Stimulated activated CD8-positive, alpha-beta memory T cell treated with anti-CD3 and anti-CD28 coated beads, Interleukin-7, amount 100 ng/mL, for 24 hours (primary cell): ENCODE data around the gene CYFIP1.
"Not testable (repeated sequence)": the region's sequence is repeated elsewhere in the genome, so short reads cannot be mapped to it uniquely, and the experiment has no call there.

Source experiments
- DNase-seq: peaks from one replicate; pipeline ENCODE4 v3.0.0-alpha.2; 2020; ENCODE audit warnings: low read depth

Gene CYFIP1

GRCh38 chr15:22980189-22981050 lies at the start of gene CYFIP1:
Gene CYFIP1, minus strand, starts transcription at chr15:22980368. Its CDS starts 33,083 bp downstream, at chr15:22947285.
- DNase-seq, result no peak

GRCh38 chr15:23026218-23026617 lies 46.0 kb upstream of the CYFIP1 start:
- DNase-seq, result no peak

DNA sequence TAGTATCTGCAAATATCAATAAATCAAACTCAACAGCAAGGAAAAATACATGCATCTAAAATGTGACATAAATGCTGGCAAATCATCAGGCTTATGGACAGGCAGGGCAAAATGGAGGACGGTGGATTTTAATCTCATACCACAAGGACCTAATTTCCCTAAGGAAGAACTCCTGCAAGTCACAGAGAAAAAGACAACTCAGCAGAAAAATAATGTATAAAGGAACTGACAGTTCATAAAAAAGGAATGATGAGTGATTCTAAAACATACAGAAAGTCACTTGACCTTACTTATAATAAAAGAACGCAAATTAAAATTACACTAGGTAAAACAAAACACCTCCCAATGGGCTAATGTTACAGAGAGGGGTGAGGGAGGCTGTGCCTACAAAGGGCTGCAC lies 42.0 kb upstream of the CYFIP1 start:
- no peak for DNase-seq

GRCh38 chr15:23014394-23015000 lies 34.3 kb upstream of the CYFIP1 start:
- no peak for DNase-seq

DNA sequence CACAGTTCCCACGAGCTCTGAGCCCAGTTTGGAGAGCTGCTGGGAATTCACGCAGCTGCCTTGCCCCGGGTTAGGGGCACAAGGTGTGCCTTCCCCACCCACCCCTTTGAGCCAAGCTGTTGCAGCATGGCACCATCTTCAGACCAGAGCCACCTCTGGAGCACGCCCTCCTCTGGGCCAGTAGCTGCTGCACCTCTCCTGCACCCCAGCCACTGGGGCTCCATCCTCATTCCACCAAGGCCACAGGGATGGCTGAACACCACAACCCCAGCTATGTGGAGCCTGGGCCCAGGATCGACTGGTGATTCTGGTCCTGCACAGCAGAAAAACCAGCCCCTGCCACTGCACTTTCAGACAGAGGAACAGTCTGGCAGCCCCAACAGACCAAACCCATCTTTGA lies 33.5 kb upstream of the CYFIP1 start:
- no peak for DNase-seq

DNA sequence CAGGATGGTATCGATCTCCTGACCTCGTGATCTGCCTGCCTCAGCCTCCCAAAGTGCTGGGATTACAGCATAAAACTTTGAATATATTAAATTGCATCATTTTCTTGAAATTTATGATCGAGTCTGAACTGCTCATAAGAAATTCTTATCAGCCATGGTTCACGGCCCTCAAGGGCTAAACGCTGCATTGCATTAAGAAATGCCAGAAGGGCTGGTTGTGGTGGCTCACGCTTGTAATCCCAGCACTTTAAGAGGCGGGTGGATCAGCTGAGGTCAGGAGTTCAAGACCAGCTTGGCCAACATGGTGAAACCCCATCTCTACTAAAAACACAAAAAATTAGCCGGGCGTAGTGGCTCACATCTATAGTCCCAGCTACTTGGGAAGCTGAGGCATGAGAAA lies 32.4 kb upstream of the CYFIP1 start:
- DNase-seq, result not testable (repeated sequence)

DNA sequence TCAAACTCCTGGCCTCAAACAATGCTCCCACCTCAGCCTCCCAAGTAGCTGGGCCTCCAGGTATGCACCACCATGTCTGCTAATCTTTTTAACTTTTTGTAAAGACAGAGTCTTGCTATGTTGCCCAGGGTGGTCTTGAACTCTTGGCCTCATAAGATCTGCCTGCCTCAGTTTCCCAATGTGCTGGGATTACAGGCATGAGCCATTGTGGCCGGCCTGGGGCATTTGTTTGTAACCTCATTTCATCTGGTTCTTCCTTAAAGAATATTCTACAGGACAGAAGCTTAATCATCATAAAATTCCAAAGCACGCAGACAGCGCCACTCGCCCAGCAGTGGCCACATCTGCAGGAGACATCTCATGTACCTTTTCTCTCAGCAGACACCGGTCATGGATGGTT lies 23.6 kb upstream of the CYFIP1 start:
- no peak for DNase-seq

DNA sequence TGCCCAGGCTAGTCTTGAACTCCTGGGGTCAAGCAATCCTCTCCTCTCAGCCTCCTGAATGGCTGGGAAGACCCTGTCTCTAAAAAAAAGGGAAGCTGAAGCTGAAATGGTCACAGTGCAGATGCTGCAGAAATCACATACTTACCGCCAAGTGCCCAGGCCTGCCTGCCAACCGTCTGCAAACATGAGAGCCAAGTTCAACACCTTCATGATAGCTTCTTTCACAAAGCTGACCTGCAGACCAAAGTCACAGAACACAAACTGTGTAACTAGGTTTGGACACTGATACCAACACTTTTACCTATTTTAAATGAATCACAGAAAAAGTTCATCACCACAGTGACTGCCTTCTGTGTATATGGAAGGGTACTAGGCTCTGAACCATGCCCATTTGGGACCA lies 22.8 kb upstream of the CYFIP1 start:
- no peak for DNase-seq

GRCh38 chr15:22995795-22996194 lies 15.6 kb upstream of the CYFIP1 start:
- no peak for DNase-seq

DNA sequence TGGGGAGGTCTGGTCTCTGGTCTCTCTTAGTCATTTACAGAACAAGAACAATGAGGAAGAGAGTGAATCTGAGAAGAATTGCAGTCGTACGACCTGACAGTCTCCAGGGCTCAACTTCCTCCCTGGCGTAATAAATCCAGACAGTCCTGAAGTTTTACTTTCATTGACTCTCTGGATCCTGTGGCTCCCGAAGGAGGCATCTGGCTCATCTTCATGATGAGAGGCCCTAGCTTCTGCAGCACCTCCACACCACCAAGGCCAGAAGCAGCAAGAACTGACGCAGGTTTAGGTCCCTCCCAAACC lies 11.8 kb upstream of the CYFIP1 start:
- no peak for DNase-seq

- no peak for DNase-seq
Measured at GRCh38 chr15:22989576-22990477, 9.7 kb upstream of the CYFIP1 start.

GRCh38 chr15:22988811-22989210 lies 8.6 kb upstream of the CYFIP1 start:
- DNase-seq, result no peak

- DNase-seq, result not testable (repeated sequence)
Measured at GRCh38 chr15:22981931-22982330, 1.8 kb upstream of the CYFIP1 start.

- DNase-seq, result no peak
Measured at GRCh38 chr15:22981051-22981840, 1.1 kb upstream of the CYFIP1 start.

GRCh38 chr15:22979238-22980188 lies 655 bp downstream of the CYFIP1 start:
- DNase-seq, result no peak

- DNase-seq, result no peak
Measured at GRCh38 chr15:22978691-22979237, 1.4 kb downstream of the CYFIP1 start.

- no peak for DNase-seq
Measured at GRCh38 chr15:22974745-22975144, 5.4 kb downstream of the CYFIP1 start.

- no peak for DNase-seq
Measured at GRCh38 chr15:22973987-22974386, 6.2 kb downstream of the CYFIP1 start.

DNA sequence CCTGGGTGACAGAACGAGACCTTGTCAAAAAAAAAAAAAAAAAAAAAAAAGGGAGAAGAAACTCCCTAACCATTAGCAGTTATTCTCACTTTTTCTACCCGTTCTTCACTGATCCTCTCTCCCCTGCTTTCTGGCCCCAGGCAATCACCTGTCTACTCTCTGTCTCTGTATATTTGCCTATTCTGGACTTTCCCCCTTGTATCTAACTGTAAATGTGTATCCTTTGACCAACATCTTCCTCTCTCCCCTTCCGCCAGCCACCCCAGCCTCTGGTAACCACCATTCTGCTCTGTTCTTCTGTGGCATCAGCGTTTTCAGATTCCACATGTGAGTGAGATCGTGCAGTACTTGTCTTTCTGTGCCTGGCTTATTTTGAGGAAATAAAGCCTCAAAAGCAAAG lies 6.9 kb downstream of the CYFIP1 start:
- DNase-seq, result no peak

DNA sequence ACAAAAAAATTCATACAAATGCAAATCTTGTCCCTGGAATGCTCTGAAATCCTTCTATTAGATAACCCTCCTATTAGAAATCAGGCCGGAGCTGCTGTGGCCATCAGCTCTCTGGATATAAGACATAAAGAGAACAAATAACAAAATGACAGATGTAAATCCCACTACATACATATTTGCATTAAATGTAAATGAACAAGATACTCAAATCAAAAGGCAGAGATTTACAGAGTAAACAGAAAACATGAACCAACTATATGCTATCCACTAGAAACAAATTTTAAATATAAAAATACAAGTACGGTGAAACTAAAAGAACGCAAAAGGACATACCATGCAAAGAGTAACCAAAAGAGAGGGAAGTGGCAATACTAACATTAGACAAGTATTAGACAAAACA lies 10.7 kb downstream of the CYFIP1 start:
- DNase-seq, result no peak

- DNase-seq, result no peak
Measured at GRCh38 chr15:22968366-22968765, 11.8 kb downstream of the CYFIP1 start.
